ENCODE results near the gene TMPRSS6.
A peak's percentile ranks its signal among the peaks of the same experiment; 100 is the strongest.

The TMPRSS6 gene

DNA sequence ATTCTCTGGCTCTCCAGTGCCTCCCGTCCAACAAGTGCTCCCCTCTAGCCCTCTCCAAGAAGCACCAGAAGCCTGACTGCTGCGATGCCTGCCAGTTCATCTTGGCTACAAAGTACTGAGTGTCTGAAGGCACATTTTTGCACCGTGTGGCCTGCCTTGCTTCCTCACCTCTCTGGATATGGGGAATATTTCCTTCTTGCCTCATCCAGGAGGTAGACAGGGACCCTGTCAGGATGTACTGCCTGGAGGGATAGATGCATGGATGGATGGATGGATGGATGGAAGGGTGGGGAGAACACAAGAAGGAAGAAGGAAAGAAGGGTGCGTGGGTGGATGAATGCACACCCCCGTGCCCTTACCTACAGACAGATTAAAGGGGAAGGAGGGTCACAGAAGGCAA lies 30.4 kb downstream of the TMPRSS6 start:
- no peak for TF ChIP-seq CTCF (IDR thresholded peaks at IDR 0.05; ENCODE audit: low read depth, low read length)
- H3K9me3 ChIP-seq = no peaks in the 10 kb centered on the region
- no peak for DNase-seq
- no peaks in the 10 kb centered on the region for H3K4me1 ChIP-seq
- H3K4me3 ChIP-seq (ENCODE audit: low read depth, low read length) = no peak overlapping the region
- no peaks in the 10 kb centered on the region for H3K36me3 ChIP-seq
- peaks cover 29% of the 10 kb centered on the region for H3K27me3 ChIP-seq

GRCh38 chr22:37077802-37078448 lies 31.6 kb downstream of the TMPRSS6 start:
- no peak overlapping the region for H3K4me3 ChIP-seq (ENCODE audit: low read depth, low read length)
- H3K4me1 ChIP-seq = no peaks in the 10 kb centered on the region
- DNase-seq = peak; percentile 81
- peak; percentile 99 for TF ChIP-seq CTCF (IDR thresholded peaks at IDR 0.05; ENCODE audit: low read depth, low read length)
- H3K27me3 ChIP-seq = peaks cover 32% of the 10 kb centered on the region
- H3K36me3 ChIP-seq = no peaks in the 10 kb centered on the region
- H3K9me3 ChIP-seq = no peaks in the 10 kb centered on the region

- Histone ChIP-seq H3K9me3 (no peaks in the 10 kb centered on the region), H3K27me3 (peaks cover 33% of the 10 kb centered on the region), H3K4me3 (ENCODE audit: low read depth, low read length) (no peak overlapping the region), H3K36me3 (no peaks in the 10 kb centered on the region), H3K4me1 (no peaks in the 10 kb centered on the region)
- no peak for DNase-seq
- TF ChIP-seq CTCF (IDR thresholded peaks at IDR 0.05; ENCODE audit: low read depth, low read length) = no peak
Measured at GRCh38 chr22:37075822-37076433, 33.6 kb downstream of the TMPRSS6 start.

GRCh38 chr22:37075046-37075445 lies 34.5 kb downstream of the TMPRSS6 start:
- H3K4me1 ChIP-seq = no peaks in the 10 kb centered on the region
- no peak for DNase-seq
- H3K9me3 ChIP-seq = no peaks in the 10 kb centered on the region
- no peaks in the 10 kb centered on the region for H3K36me3 ChIP-seq
- H3K27me3 ChIP-seq = peaks cover 42% of the 10 kb centered on the region
- no peak for TF ChIP-seq CTCF (IDR thresholded peaks at IDR 0.05; ENCODE audit: low read depth, low read length)
- no peak overlapping the region for H3K4me3 ChIP-seq (ENCODE audit: low read depth, low read length)

DNA sequence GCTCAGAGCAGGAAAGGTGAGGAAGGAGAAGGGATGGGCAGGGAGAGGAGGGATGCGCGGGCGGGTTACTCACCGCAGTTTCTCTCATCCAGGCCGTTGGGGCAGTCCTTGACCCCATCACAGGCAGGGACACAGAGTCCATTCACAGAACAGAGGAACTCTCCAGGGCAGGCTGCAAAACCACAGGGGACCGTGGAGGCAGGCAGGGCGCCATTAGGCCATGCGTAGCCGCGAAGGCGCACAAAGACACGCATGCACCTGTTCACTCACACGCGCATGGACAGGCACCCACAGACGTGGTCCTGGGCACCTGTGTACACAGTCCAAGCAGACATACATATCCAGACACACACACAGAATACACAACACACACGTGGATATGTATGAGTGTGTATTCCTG lies 35.0 kb downstream of the TMPRSS6 start:
- peaks cover 47% of the 10 kb centered on the region for H3K27me3 ChIP-seq
- no peak for DNase-seq

More for the DNA sequence above, 35.0 kb downstream of the TMPRSS6 start:
- TF ChIP-seq CTCF (IDR thresholded peaks at IDR 0.05; ENCODE audit: low read depth, low read length) = no peak
- Histone ChIP-seq H3K36me3 (no peaks in the 10 kb centered on the region), H3K4me1 (no peaks in the 10 kb centered on the region), H3K4me3 (ENCODE audit: low read depth, low read length) (no peak overlapping the region), H3K9me3 (no peaks in the 10 kb centered on the region)

Measured in BE2C (cell line).